Central memory CD4-positive, alpha-beta T cell (primary cell): ENCODE data around the gene CASKIN1.
"Not testable (repeated sequence)": the region's sequence is repeated elsewhere in the genome, so short reads cannot be mapped to it uniquely, and the experiment has no call there.

Source experiments
- DNase-seq: peaks from one replicate; pipeline ENCODE4 v3.0.0; 2022

Gene CASKIN1

DNA sequence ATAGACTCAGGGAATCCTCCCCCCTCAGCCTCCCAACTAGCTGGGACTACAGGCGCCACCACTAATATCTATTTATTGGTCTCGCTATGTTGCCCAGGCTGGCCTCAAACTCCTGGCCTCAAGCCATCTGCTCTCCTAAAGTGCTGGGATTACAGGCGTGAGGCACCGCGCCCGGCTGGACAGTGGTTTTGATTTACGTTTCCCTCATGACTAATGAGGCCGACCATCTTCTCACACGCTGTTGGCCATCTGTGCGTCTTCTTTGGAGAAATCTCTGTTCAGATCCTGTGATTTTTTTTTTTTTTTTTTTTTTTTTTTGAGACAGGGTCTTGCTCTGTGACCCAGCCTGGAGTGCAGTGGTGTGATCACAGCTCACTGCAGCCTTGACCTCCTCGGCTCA lies 67.2 kb downstream of the CASKIN1 start:
- not testable (repeated sequence) for DNase-seq

- not testable (repeated sequence) for DNase-seq
These were observed 68.7 kb downstream of the CASKIN1 start for GRCh38 chr16:2127630-2128280.
